NCI-H748 treated with DMSO at 0.1 percent for 48 hours (cell line): ENCODE measurements around the gene MAZ.
"Not testable (repeated sequence)": the region's sequence is repeated elsewhere in the genome, so short reads cannot be mapped to it uniquely, and the experiment has no call there.

ENCODE experiments used
- DNase-seq: peaks from one replicate; lab custom pipeline; 2025; lab: John Stamatoyannopoulos, UW

Gene MAZ

DNA sequence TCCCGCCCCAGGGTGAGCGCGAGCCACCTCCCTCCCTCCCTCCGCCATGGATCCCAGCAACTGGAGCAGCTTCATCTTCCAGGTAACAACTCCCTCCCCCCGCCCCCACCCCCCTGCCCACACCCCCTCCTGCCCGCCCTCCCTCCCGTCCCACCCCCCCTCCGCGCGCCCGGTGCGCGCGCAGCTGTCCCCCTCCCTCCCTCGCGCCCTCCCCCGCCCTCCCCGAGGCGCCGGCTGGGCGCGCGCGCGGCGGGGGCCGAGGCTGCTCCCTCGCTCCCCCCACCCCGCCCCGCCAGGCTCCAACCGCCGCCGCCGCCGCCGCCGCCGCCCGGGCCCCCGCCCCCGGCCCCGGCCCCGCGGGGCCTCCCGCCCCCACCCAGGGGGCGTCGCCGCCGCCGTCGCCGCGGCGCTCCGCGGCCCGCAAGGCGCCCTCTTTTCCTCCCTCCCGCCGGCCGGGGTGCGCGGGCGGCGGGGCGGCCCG is at the start of gene MAZ:
TSS of gene MAZ (plus strand) at position 431 of the 481 bp plus-strand sequence. CDS start 173 bp downstream, outside the sequence.
- DNase-seq = no peak

DNA sequence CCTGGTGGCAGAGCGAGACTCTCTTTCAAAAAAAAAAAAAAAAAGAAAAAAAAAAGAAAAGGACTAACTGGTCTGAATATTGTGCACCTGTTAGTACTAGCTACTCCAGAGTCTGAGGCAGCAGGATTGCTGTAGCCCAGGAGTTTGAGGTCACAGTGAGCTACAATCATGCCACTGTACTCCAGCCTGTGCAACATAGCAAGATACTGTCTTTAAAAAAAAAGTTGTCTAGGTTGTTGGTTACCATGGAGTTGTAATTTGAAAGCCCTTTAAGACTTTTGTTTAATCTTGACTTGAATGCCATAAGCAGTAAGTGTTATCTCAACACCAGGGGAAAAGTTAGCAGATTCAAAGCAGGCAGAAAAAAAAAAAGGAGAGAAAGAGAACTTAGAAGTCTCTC is 49.7 kb upstream of the MAZ start:
- DNase-seq = no peak

DNA sequence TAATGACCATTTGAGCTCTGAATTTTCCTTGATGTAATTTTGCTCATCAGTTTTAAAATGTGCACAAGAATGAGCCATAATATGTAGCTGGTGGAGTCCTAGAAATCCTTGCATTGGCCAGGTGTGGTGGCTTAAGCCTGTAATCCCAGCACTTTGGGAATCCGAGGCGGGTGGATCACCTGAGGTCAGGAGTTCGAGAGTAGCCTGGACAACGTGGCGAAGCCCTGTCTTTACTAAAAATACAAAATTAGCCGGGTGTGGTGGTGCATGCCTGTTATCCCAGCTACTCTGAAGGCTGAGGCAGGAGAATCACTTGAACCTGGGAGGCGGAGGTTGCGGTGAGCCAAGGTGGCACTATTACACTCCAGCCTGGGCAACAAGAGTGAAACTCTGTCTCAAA is 49.2 kb upstream of the MAZ start:
- DNase-seq = not testable (repeated sequence)

- DNase-seq = no peak
Measured at GRCh38 chr16:29757950-29758466, 48.3 kb upstream of the MAZ start.

- DNase-seq = peak; percentile 0
Measured at GRCh38 chr16:29760567-29761279, 45.6 kb upstream of the MAZ start.

DNA sequence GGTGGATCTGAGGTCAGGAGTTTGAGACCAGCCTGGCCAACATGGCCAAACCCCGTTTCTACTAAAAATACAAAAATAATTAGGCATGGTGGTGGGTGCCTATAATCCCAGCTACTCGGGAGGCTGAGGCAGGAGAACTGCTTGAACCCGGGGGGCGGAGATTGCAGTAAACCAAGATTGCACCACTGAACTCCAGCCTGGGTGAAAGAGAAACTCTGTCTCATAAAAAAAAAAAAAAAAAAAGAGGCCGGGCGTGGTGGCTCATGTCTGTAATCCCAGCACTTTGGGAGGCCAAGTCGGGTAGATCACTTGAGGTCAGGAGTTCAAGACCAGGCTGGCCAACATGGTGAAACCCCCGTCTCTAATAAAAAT is 45.1 kb upstream of the MAZ start:
- DNase-seq = not testable (repeated sequence)

- DNase-seq = no peak
Measured at GRCh38 chr16:29761882-29762281, 44.4 kb upstream of the MAZ start.

DNA sequence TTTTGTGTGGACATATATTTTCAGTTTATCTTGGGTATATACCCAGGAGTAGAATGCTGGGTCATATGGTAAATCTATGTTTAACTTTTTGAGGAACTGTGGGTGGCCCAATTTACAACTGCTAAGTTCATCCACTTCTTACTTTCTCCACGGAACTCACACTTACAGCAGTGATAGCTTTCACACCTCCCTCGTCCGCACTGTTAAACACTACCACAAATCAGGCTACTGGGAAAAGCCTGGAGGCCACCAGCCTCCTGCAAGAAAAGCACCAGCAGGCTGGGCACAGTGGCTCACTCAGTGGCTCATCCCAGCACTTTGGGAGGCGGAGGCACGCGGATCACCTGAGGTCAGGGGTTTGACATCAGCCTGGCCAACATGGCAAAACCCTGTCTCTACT is 43.0 kb upstream of the MAZ start:
- DNase-seq = no peak

DNA sequence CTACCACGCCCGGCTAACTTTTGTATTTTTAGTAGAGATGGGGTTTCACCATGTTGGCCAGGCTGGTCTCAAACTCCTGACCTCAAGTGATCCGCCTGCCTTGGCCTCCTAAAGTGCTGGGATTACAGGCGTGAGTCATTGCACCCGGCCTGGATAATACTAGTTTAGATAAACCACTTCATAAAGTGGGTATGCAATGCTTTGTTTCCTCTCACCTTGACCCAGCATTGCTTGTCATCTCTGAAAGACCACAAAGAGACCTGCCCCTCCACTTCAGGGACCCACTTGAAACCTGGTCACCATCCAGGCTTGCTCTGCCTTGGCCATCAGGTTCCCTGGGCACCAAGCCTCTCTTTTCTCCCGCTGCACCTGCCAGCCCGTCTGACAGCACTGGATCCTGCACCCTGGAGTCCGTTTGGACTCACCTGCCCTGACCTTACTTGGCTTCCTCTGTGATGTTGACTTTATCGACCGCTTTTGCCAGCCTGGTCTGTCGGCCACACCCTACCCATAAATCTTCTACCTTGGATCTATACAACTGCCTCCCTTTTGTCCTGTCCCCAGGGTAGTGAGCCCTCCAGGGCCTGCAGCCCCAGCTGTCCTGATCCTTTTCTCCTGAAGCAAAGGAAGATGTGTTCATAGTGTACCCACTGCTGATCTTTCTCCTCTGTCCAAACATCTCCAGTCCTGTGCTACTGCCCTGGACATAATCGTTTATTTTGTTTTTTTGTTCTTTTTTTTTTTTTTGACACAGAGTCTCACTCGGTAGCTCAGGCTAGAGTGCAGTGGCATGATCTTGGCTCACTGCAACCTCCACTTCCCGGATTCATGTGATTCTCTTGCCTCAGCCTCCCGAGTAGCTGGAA is 40.9 kb upstream of the MAZ start:
- peak; percentile 80 for DNase-seq

DNA sequence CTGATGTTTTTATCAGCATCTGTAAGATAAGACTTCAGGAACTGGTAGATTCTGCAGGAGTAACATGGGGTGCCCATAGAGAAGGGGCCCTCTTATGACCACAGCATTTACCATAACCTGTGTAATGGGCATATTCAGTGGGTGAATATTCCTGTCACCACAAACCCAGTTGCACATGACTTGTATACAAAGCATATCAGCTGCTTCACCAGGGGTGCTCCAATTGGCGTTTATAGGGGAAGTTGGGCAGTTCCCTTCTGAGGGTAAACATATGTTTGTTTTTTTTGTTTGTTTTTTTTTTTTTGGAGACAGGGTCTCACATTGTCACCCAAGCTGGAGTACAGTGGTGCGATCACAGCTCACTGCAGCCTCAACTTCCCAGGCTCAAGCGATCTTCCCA is 39.8 kb upstream of the MAZ start:
- no peak for DNase-seq

DNA sequence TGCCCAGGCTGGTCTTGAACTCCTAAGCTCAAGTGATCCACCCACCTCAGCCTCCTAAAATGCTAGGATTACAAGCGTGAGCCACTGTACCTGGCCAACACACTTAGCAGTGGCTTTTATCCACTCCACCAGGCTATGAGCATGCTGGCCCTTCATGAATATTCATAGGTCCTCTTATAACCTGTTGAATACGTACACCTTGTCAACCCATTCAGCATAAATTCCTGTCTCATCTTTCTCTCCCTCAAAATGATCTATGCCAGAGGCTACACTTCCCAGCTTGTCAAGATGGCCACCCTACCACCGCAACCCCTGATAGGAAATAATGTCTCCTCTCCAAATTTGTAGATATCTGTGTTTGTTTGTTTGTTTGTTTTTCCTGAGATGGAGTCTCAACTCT is 39.3 kb upstream of the MAZ start:
- no peak for DNase-seq

DNA sequence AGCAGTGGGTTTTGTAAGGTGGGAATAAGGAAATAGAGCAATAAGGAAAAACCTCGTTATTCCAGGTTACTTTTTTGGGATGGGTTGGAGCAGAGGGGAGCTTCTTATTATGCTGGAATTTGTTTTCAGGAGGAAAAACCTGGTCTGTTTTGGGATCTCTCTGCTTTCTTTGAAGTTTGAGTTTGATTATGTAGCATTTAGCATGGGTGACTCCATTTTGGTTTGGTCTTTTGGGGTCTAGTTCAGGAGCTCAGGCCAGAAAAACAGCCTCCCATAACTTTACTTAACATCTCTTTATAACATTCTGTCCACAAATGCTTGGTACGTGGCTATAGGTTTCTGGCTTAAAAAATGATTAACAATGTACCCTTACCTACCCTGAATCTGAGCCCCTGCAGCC is 36.8 kb upstream of the MAZ start:
- DNase-seq = no peak

- DNase-seq = peak; percentile 16
Measured at GRCh38 chr16:29770250-29770929, 35.9 kb upstream of the MAZ start.

DNA sequence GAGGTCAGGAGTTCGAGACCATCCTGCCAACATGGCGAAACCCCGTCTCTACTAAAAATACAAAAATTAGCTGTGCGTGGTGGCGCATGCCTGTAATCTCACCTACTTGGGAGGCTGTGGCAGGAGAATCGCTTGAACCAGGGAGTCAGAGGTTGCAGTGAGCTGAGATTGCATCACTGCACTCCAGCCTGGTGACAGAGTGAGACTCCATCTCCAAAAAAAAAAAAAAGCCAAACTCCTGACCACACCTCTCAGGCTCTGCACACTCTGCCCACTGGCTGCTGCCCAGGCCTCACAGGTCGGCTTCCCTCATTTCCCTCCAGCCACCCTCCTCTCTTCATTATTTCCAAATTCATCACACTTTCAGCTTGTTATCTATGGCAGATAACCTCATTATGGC is 34.0 kb upstream of the MAZ start:
- not testable (repeated sequence) for DNase-seq

DNA sequence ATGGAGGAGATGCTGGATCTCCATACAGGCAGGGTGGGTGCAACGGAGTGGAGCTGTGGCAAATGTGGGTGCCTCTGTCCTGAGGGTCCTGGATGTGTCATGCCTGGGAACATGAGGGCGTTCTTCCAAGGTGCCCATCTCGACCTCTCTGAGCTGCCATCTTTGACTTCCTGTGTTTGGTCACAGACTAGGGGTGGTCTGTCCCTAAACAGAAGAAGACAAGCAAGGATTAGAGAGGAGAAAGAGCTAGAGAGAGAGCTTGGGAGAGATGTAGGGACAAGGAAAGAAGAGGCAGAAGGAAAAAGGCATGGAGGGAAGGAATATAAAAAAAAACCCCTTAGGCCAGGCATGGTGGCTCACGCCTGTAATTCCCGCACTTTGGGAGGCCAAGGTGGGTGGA is 31.6 kb upstream of the MAZ start:
- no peak for DNase-seq

DNA sequence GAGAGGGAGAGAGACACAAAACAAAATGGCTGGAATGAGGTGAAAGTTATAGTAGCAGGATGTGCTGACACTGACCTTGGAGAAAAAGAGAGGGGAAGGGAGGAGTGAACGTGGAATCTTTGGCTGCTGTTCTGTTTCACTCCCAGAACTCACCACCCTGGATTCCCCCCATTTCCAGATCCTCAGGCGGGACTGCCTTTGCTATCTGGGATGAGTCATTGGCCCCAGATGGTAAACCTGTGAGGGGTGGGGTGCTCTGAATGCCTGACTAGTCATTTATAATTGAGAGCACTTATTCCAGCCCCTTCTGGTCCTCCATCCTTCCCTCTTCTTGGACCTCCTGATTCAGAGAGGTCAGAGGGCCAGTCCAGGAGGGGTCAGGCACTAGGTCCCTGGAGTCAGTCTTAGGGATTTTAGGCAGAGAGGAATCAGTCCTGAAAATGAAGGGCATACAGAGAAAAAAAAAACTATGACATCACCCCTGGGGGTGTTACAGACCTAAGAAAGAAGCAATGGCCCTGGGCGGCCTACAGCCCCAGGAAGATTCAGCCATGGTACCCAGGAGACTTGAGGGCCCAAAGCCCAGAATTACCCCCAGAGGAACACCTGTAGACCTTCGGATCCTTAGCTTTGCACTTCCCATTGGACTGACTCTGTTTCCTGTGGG is 30.5 kb upstream of the MAZ start:
- no peak for DNase-seq

DNA sequence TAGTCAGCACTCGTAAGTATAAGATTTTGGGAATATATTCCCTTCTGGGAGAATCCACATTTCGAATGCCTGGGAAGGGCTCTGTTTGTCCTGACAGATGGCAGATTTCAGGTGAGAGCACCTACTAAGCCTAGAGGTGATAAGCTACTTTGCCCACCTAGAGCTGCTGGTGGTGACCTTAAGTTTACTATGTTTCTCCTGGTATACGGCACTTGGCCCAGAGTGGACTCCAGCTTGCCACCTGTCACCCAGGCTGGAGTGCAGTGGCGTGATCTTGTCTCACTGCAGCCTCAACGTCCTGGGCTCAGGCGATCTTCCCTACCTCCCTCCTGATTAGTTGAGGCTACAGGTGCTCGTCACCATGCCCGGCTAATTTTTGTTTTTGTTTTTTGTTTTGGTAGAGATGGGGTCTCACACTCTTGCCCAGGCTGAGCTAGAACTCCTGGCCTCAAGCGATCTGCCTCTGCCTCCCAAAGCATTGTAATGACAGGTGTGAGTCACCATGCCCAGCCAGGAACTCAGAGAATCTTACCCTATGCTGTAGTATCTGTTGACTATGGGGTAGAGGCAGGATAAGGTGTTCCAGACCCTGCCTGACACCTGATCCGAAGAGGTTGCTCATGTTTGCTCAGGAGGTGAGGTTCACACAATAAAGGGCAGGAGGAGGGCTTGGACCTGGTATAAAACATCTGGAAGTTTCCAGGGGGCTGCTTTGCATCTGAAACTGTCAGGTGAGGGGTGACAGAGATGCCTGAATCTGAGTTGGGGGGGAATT is 28.6 kb upstream of the MAZ start, which contains the start of gene ZG16:
TSS of gene ZG16 (plus strand) at position 681 of the 775 bp plus-strand sequence. CDS start 1,011 bp downstream, outside the sequence.
- no peak for DNase-seq

DNA sequence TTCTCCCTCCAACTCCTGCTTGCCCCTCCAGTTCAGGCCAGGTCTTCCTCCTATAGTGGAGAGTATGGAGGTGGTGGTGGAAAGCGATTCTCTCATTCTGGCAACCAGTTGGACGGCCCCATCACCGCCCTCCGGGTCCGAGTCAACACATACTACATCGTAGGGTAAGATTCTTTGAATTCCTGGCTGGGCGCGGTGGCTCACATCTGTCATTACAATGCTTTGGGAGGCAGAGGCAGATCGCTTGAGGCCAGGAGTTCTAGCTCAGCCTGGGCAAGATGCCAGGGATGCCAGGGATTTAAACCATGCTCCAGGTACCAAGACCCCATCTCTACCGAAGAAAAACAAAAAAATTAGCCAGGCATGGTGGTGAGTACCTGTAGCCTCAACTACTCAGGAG is 26.9 kb upstream of the MAZ start:
- DNase-seq = no peak

- not testable (repeated sequence) for DNase-seq
Measured at GRCh38 chr16:29783094-29783953, 23.0 kb upstream of the MAZ start.

DNA sequence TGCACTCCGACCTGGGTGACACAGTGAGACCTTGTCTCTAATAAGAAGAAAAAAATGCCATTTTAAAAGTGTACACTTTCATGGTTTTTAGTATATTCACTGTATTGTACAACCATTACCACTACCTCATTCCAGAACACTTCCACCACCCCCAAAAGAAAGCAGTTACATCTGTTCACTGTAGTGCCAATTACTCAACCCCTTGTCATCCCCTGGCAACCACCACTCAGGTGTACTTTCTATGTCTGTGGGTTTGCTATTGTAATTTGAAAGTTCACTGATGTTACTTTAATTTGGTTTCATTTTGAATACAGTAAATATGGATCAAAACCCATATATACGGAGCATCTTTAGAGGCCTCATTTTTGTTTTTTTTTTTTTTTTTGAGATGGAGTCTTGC is 22.2 kb upstream of the MAZ start:
- no peak for DNase-seq
